HEK293 (cell line): ENCODE data around the gene SEC11C.

ENCODE experiments used
- CTCF ChIA-PET: fragments of 350-600 bp; formaldehyde crosslinking; extraction: SDS; loops from one replicate; lab custom pipeline; 2021; ENCODE audit warnings: antibody characterized with exemption; lab: Yijun Ruan, JAX
- POLR2A ChIA-PET: fragments of 300-600 bp; formaldehyde crosslinking; extraction: SDS; loops from one replicate; lab custom pipeline; 2020; ENCODE audit warnings: antibody characterized with exemption, inconsistent platforms; lab: Yijun Ruan, JAX
- H3K27ac ChIP-seq: fragments of 200-500 bp; sonication (Bioruptor generic); 2 replicates; pipeline ENCODE4 v1.5.1; 2014; ENCODE audit warnings: low read depth, low read length, control low read depth, inconsistent platforms; ENCODE audit errors: extremely low read depth
- H3K36me3 ChIP-seq, 2 experiments: fragments of 200-500 bp in 1 of 2; sonication (Bioruptor generic) in 1 of 2; 1 replicate in 1 of 2; 2 replicates in 1 of 2; pipeline ENCODE4 v1.5.1; 2014 to 2017; ENCODE audit warnings: inconsistent platforms in 2 of 2, low read length in 2 of 2; ENCODE audit not compliant: control insufficient read depth in 2 of 2, insufficient read depth in 1 of 2
- H3K4me1 ChIP-seq: fragments of 200-500 bp; sonication (Bioruptor generic); 2 replicates; pipeline ENCODE4 v1.5.1; 2014; ENCODE audit warnings: mild to moderate bottlenecking, low read length, inconsistent platforms; ENCODE audit not compliant: control insufficient read depth, insufficient read depth
- H3K4me3 ChIP-seq: 2 replicates; pipeline ENCODE4 v1.5.1; 2011; ENCODE audit warnings: low read depth, mild to moderate bottlenecking, control low read depth, low read length, moderate library complexity
- H3K9me3 ChIP-seq: fragments of 200-500 bp; sonication (Bioruptor generic); 2 replicates; pipeline ENCODE4 v1.5.1; 2014; ENCODE audit warnings: low read depth, low read length, inconsistent platforms; ENCODE audit not compliant: control insufficient read depth, insufficient read depth
- GFI1B ChIP-seq: fragments of 450-650 bp; formaldehyde crosslinking; IDR thresholded peaks from 2 replicates; pipeline ENCODE4 v1.5.1; 2016; ENCODE audit warnings: missing biosample characterization, missing genetic modification characterization
- GLI2 ChIP-seq: fragments of 450-650 bp; formaldehyde crosslinking; IDR thresholded peaks from 2 replicates; pipeline ENCODE4; 2017; ENCODE audit warnings: missing biosample characterization, missing genetic modification characterization, low read depth, borderline replicate concordance
- IKZF3 ChIP-seq: fragments of 450-650 bp; IDR thresholded peaks from 2 replicates; pipeline ENCODE4 v1.5.0; 2018; ENCODE audit warnings: missing biosample characterization, mild to moderate bottlenecking, missing genetic modification characterization, moderate library complexity
- TSHZ1 ChIP-seq: fragments of 450-650 bp; formaldehyde crosslinking; IDR thresholded peaks from 2 replicates; pipeline ENCODE4 v1.5.1; 2016; ENCODE audit warnings: missing biosample characterization, missing genetic modification characterization, borderline replicate concordance
- ZBTB17 ChIP-seq: fragments of 450-650 bp; formaldehyde crosslinking; IDR thresholded peaks from 2 replicates; pipeline ENCODE4 v1.5.1; 2016; ENCODE audit warnings: missing biosample characterization, missing genetic modification characterization
- ZBTB49 ChIP-seq: fragments of 450-650 bp; formaldehyde crosslinking; IDR thresholded peaks from 2 replicates; pipeline ENCODE4 v1.5.1; 2016; ENCODE audit warnings: missing biosample characterization, missing genetic modification characterization, low read depth
- ZFP41 ChIP-seq: fragments of 450-650 bp; formaldehyde crosslinking; IDR thresholded peaks from 2 replicates; pipeline ENCODE4 v1.5.1; 2016; ENCODE audit warnings: missing biosample characterization, missing genetic modification characterization, borderline replicate concordance
- ZNF140 ChIP-seq: fragments of 450-650 bp; formaldehyde crosslinking; IDR thresholded peaks from 2 replicates; pipeline ENCODE4 v1.5.1; 2016; ENCODE audit warnings: missing biosample characterization, missing genetic modification characterization
- ZNF146 ChIP-seq: fragments of 450-650 bp; formaldehyde crosslinking; IDR thresholded peaks from 2 replicates; pipeline ENCODE4 v1.5.1; 2016; ENCODE audit warnings: missing biosample characterization, missing genetic modification characterization
- ZNF302 ChIP-seq: fragments of 450-650 bp; formaldehyde crosslinking; IDR thresholded peaks from 2 replicates; pipeline ENCODE4 v1.5.1; 2016; ENCODE audit warnings: missing biosample characterization, missing genetic modification characterization, low read depth
- ZNF398 ChIP-seq: fragments of 450-650 bp; formaldehyde crosslinking; IDR thresholded peaks from 2 replicates; pipeline ENCODE4 v1.5.1; 2017; ENCODE audit warnings: missing biosample characterization, missing genetic modification characterization
- ZNF549 ChIP-seq: fragments of 450-650 bp; IDR thresholded peaks from 2 replicates; pipeline ENCODE4 v1.5.1; 2018; ENCODE audit warnings: missing biosample characterization, missing genetic modification characterization, mild to moderate bottlenecking, inconsistent platforms, moderate library complexity
- ZNF560 ChIP-seq: fragments of 450-650 bp; formaldehyde crosslinking; IDR thresholded peaks from 2 replicates; pipeline ENCODE4 v1.5.1; 2017; ENCODE audit warnings: missing biosample characterization, missing genetic modification characterization, borderline replicate concordance
- ZNF561 ChIP-seq: fragments of 450-650 bp; IDR thresholded peaks from 2 replicates; pipeline ENCODE4 v1.5.1; 2018; ENCODE audit warnings: missing biosample characterization, missing genetic modification characterization, borderline replicate concordance
- ZNF610 ChIP-seq: fragments of 450-650 bp; formaldehyde crosslinking; IDR thresholded peaks from 2 replicates; pipeline ENCODE4 v1.5.1; 2016; ENCODE audit warnings: missing biosample characterization, missing genetic modification characterization, borderline replicate concordance
- ZNF645 ChIP-seq: fragments of 450-650 bp; formaldehyde crosslinking; IDR thresholded peaks from 2 replicates; pipeline ENCODE4; 2016; ENCODE audit warnings: missing biosample characterization, missing genetic modification characterization
- ZNF777 ChIP-seq: fragments of 450-650 bp; formaldehyde crosslinking; IDR thresholded peaks from 2 replicates; pipeline ENCODE4 v1.5.1; 2017; ENCODE audit warnings: missing biosample characterization, missing genetic modification characterization, borderline replicate concordance
- ZNF843 ChIP-seq: fragments of 450-650 bp; formaldehyde crosslinking; IDR thresholded peaks from 2 replicates; pipeline ENCODE4 v1.5.1; 2016; ENCODE audit warnings: missing biosample characterization, missing genetic modification characterization
- ZSCAN23 ChIP-seq: fragments of 450-650 bp; formaldehyde crosslinking; IDR thresholded peaks from 2 replicates; pipeline ENCODE4 v1.5.1; 2016; ENCODE audit warnings: missing biosample characterization, missing genetic modification characterization
- ZSCAN5A ChIP-seq: fragments of 450-650 bp; formaldehyde crosslinking; IDR thresholded peaks from 2 replicates; pipeline ENCODE4 v1.5.1; 2016; ENCODE audit warnings: missing biosample characterization, missing genetic modification characterization

SEC11C gene

GRCh38 chr18:59182673-59183072 is 43.0 kb downstream of the SEC11C start:
- Histone ChIP-seq H3K4me1 (no peaks in the 10 kb centered on the region), H3K4me3 (no peak overlapping the region), H3K9me3 (no peaks in the 10 kb centered on the region), H3K36me3 (no peaks in the 10 kb centered on the region), H3K27ac (no peak overlapping the region)
- CTCF ChIA-PET: no interaction called here
- TF ChIP-seq ZFP41 (tag by site-specific recombination) (no peak), ZSCAN23 (no peak)
- POLR2A ChIA-PET: no interaction called here

- TF ChIP-seq ZBTB17 (no peak), ZNF610 (tag by site-specific recombination) (no peak), ZNF140 (tag by site-specific recombination) (no peak)
- CTCF ChIA-PET: no interaction called here
- Histone ChIP-seq H3K27ac (no peak overlapping the region), H3K4me3 (no peak overlapping the region), H3K4me1 (no peaks in the 10 kb centered on the region), H3K36me3 (no peaks in the 10 kb centered on the region), H3K9me3 (no peaks in the 10 kb centered on the region)
- POLR2A ChIA-PET: no interaction called here
Measured at GRCh38 chr18:59189008-59189407, 49.3 kb downstream of the SEC11C start.

- Histone ChIP-seq H3K36me3 (no peaks in the 10 kb centered on the region), H3K9me3 (no peaks in the 10 kb centered on the region), H3K27ac (no peak overlapping the region), H3K4me1 (no peaks in the 10 kb centered on the region), H3K4me3 (no peak overlapping the region)
- CTCF ChIA-PET: no interaction called here
- no peak for TF ChIP-seq TSHZ1 (tag by site-specific recombination)
- TF ChIP-seq ZNF302: no peak
- TF ChIP-seq ZNF645 (tag by site-specific recombination): no peak
- no peak for TF ChIP-seq ZBTB49 (tag by site-specific recombination)
- TF ChIP-seq ZNF146 (tag by site-specific recombination): no peak
- TF ChIP-seq ZSCAN5A (tag by site-specific recombination): no peak
- no peak for TF ChIP-seq ZNF777 (tag by site-specific recombination)
- TF ChIP-seq ZNF561 (tag by site-specific recombination): no peak
- no peak for TF ChIP-seq GFI1B (tag by site-specific recombination)
- no peak for TF ChIP-seq IKZF3
- no peak for TF ChIP-seq ZNF560
- no peak for TF ChIP-seq ZNF549
- TF ChIP-seq ZNF843 (tag by site-specific recombination): no peak
- no peak for TF ChIP-seq ZNF398 (tag by site-specific recombination)
- TF ChIP-seq GLI2 (tag by site-specific recombination): no peak
- POLR2A ChIA-PET: no interaction called here
Measured at GRCh38 chr18:59189746-59190145, 50.1 kb downstream of the SEC11C start.
